GM10847 (cell line): ENCODE measurements around the gene FUT8.

Experiments used
- POLR2A ChIP-seq: IDR thresholded peaks from 2 replicates; pipeline ENCODE4 v1.6.1; 2011; ENCODE audit not compliant: insufficient read length; ENCODE audit errors: extremely low read depth

FUT8 gene

GRCh38 chr14:65637780-65638179, 225.2 kb downstream of the FUT8 start:
- no peak for TF ChIP-seq POLR2A

- TF ChIP-seq POLR2A, result no peak
Observed at GRCh38 chr14:65639216-65639615, 226.7 kb downstream of the FUT8 start.

- no peak for TF ChIP-seq POLR2A
Observed at GRCh38 chr14:65650826-65651225, 238.3 kb downstream of the FUT8 start.

GRCh38 chr14:65656554-65656953, 244.0 kb downstream of the FUT8 start:
- TF ChIP-seq POLR2A, result no peak

- no peak for TF ChIP-seq POLR2A
Observed at GRCh38 chr14:65658202-65658601, 245.7 kb downstream of the FUT8 start.

GRCh38 chr14:65661865-65662264, 249.3 kb downstream of the FUT8 start:
- TF ChIP-seq POLR2A, result no peak

GRCh38 chr14:65664436-65664835, 251.9 kb downstream of the FUT8 start:
- TF ChIP-seq POLR2A, result no peak

GRCh38 chr14:65676361-65677014, 264.0 kb downstream of the FUT8 start:
- TF ChIP-seq POLR2A, result no peak

GRCh38 chr14:65685572-65685971, 273.0 kb downstream of the FUT8 start:
- TF ChIP-seq POLR2A, result no peak

GRCh38 chr14:65686761-65687160, 274.2 kb downstream of the FUT8 start:
- TF ChIP-seq POLR2A, result no peak

GRCh38 chr14:65689070-65689469, 276.5 kb downstream of the FUT8 start:
- no peak for TF ChIP-seq POLR2A

- TF ChIP-seq POLR2A, result no peak
Observed at GRCh38 chr14:65696801-65697200, 284.3 kb downstream of the FUT8 start.

- TF ChIP-seq POLR2A, result no peak
Observed at GRCh38 chr14:65703521-65703920, 291.0 kb downstream of the FUT8 start.

GRCh38 chr14:65703996-65704395, 291.5 kb downstream of the FUT8 start:
- TF ChIP-seq POLR2A, result no peak

- no peak for TF ChIP-seq POLR2A
Observed at GRCh38 chr14:65704437-65704836, 291.9 kb downstream of the FUT8 start.

GRCh38 chr14:65704850-65705249, 292.3 kb downstream of the FUT8 start:
- TF ChIP-seq POLR2A, result no peak

- no peak for TF ChIP-seq POLR2A
Observed at GRCh38 chr14:65709576-65709975, 297.0 kb downstream of the FUT8 start.
